Vagina (tissue), 2 donors: ENCODE data around the gene SGK1.

Experiments used
- CTCF ChIP-seq, 3 experiments: fragments of 450-650 bp in 2 of 3; fragments of 200-600 bp in 1 of 3; sonication (generic) in 1 of 3; IDR thresholded peaks; one replicate each; pipeline ENCODE4 v1.5.1; 2017 to 2019; ENCODE audit warnings: antibody characterized with exemption in 3 of 3, mild to moderate bottlenecking in 2 of 3, moderate library complexity in 2 of 3
- POLR2AphosphoS5 ChIP-seq, 2 donors: sonication (generic); formaldehyde crosslinking; IDR thresholded peaks; one replicate each; pipeline ENCODE4 v1.9.0; 2017; ENCODE audit warnings: antibody characterized with exemption in 2 of 2, mild to moderate bottlenecking in 2 of 2, low read depth in 1 of 2; ENCODE audit not compliant: insufficient read depth in 1 of 2

GRCh38 chr6:134247231-134247833 is 70.6 kb downstream of the SGK1 start:
- TF ChIP-seq CTCF (IDR thresholded peaks at IDR 0.05) (no peak), POLR2AphosphoS5 (IDR thresholded peaks at IDR 0.05; ENCODE audit: insufficient read depth in 1 of 2, low read depth in 1 of 2) (no peak)
